Colonic mucosa (tissue), 4 donors: ENCODE results near the gene CARD19. TPM values are rescaled to one million over a fixed set of nuclear protein-coding genes. Genes with fewer than 3 reads are reported as not detected.

Source experiments
- DNase-seq: peaks from one replicate; pipeline ENCODE4 v3.0.0-alpha.2; 2020
- H3K27ac ChIP-seq: fragments of 200-600 bp; one replicate; pipeline ENCODE4 v1.8.0; 2021
- H3K27me3 ChIP-seq: fragments of 200-600 bp; one replicate; pipeline ENCODE4 v1.8.0; 2021
- H3K36me3 ChIP-seq: fragments of 200-600 bp; one replicate; pipeline ENCODE4 v1.8.0; 2021
- H3K4me1 ChIP-seq: fragments of 200-600 bp; one replicate; pipeline ENCODE4 v1.8.0; 2021; ENCODE audit warnings: mild to moderate bottlenecking
- H3K4me3 ChIP-seq: fragments of 200-600 bp; one replicate; pipeline ENCODE4 v1.8.0; 2021
- H3K9ac ChIP-seq, 2 donors: one replicate each; pipeline ENCODE4 v1.7.0; 2013; ENCODE audit warnings: control low read depth in 2 of 2, low read depth in 2 of 2, low read length in 2 of 2
- H3K9me3 ChIP-seq: fragments of 200-600 bp; one replicate; pipeline ENCODE4 v1.8.0; 2021
- CTCF ChIP-seq: fragments of 200-600 bp; IDR thresholded peaks from one replicate; pipeline ENCODE4 v1.8.0; 2022; ENCODE audit warnings: antibody characterized with exemption, mild to moderate bottlenecking
- intact Hi-C: fragments of 100-400 bp; cut with DNase I; formaldehyde crosslinking; loops from one replicate; pipeline ENCODE4 v1.14.1; 2022
- total RNA-seq, 2 donors: library from RNA; stranded (reverse); fragmentation: NEBNext Ultra II Directional in 1 of 2; extraction: Animal tissue kit (Norgen Biotek cat#: 25700) in 1 of 2; gene quantifications; one replicate each; pipeline ENCODE4 v1.2.1, GENCODE V29; 2021
- donor health status: healthy.
- donor health status: DM: no; HTN: no; CAD: no.
- donor health status: DM: no; HTN: no; CAD: no.

CARD19 gene
- total RNA-seq, 2 donors from 2014 or later: 48.6 to 56.3 TPM

- peaks cover 10% of the 10 kb centered on the region for H3K4me1 ChIP-seq
- no peaks in the 10 kb centered on the region for H3K36me3 ChIP-seq
- H3K9ac ChIP-seq: no peak overlapping the region
- H3K27me3 ChIP-seq: no peaks in the 10 kb centered on the region
- no peak overlapping the region for H3K27ac ChIP-seq
- no peak overlapping the region for H3K4me3 ChIP-seq
- TF ChIP-seq CTCF: no peak
- intact Hi-C loops: no loop called here
- DNase-seq: no peak
- H3K9me3 ChIP-seq: no peaks in the 10 kb centered on the region
Measured at GRCh38 chr9:93123561-93124283, 27.7 kb downstream of the CARD19 start.

GRCh38 chr9:93124793-93125192, 28.8 kb downstream of the CARD19 start:
- intact Hi-C loops: no loop called here
- H3K9ac ChIP-seq: no peak overlapping the region
- H3K9me3 ChIP-seq: no peaks in the 10 kb centered on the region
- no peak for DNase-seq
- no peaks in the 10 kb centered on the region for H3K27me3 ChIP-seq
- peaks cover 10% of the 10 kb centered on the region for H3K4me1 ChIP-seq
- H3K27ac ChIP-seq: no peak overlapping the region
- no peak for TF ChIP-seq CTCF
- no peaks in the 10 kb centered on the region for H3K36me3 ChIP-seq
- no peak overlapping the region for H3K4me3 ChIP-seq

- DNase-seq: no peak
- Histone ChIP-seq H3K4me3 (no peak overlapping the region), H3K36me3 (no peaks in the 10 kb centered on the region), H3K4me1 (peaks cover 6% of the 10 kb centered on the region), H3K27ac (no peak overlapping the region), H3K9ac (no peak overlapping the region), H3K27me3 (no peaks in the 10 kb centered on the region), H3K9me3 (no peaks in the 10 kb centered on the region)
- no peak for TF ChIP-seq CTCF
- intact Hi-C loops: no loop called here
Measured at GRCh38 chr9:93125331-93125894, 29.4 kb downstream of the CARD19 start.

- Histone ChIP-seq H3K4me3 (no peak overlapping the region), H3K27ac (peak overlapping the region; percentile 44), H3K4me1 (peaks cover 9% of the 10 kb centered on the region), H3K27me3 (no peaks in the 10 kb centered on the region), H3K9me3 (no peaks in the 10 kb centered on the region), H3K36me3 (no peaks in the 10 kb centered on the region), H3K9ac (no peak overlapping the region)
- intact Hi-C loops: no loop called here
- TF ChIP-seq CTCF: no peak
- no peak for DNase-seq
Measured at GRCh38 chr9:93126151-93126781, 30.2 kb downstream of the CARD19 start.

GRCh38 chr9:93126825-93127368, 30.9 kb downstream of the CARD19 start:
- TF ChIP-seq CTCF: no peak
- Histone ChIP-seq H3K4me3 (no peak overlapping the region), H3K4me1 (peaks cover 9% of the 10 kb centered on the region), H3K27me3 (no peaks in the 10 kb centered on the region), H3K27ac (peak overlapping the region; percentile 44), H3K9ac (peak overlapping the region in 1 of 2 donors; percentile 26), H3K36me3 (no peaks in the 10 kb centered on the region), H3K9me3 (no peaks in the 10 kb centered on the region)
- intact Hi-C loops: no loop called here
- no peak for DNase-seq
